ENCODE data around the gene KCNN4. TPM values are rescaled to one million over a fixed set of nuclear protein-coding genes. Genes with fewer than 3 reads are reported as not detected.

The KCNN4 gene
- total RNA-seq, 1 donor from 2014 or later: 0.38 TPM

DNA sequence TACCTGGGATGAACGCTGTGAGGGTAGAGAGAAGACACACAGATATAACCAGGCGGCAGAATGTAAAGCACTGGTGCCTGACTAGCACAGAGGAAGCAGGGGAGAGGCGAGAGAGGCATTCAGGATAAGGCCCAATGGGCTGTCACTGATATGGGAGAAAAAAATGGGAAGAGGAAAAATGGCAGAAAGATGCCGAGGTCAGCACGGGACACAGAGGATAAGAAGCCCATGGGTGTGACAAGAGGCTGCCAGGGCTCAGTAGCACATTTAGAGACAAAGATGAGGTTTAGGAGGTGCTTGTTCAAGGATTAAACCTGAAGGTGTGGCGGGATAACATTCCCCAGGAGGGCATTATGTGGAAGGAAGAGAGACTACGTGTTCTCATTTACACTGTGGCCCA is 31.6 kb downstream of the KCNN4 start:
- intact Hi-C loops (cut with micrococcal nuclease): loop anchor here (5.0 kb wide), 1 partner anchor 33 kb away; the partner anchor contains the start of gene KCNN4

GRCh38 chr19:43748685-43749084 is 32.1 kb downstream of the KCNN4 start:
- no peak overlapping the region for H3K27ac ChIP-seq (replicated peaks)
- H3K4me3 ChIP-seq: no peak overlapping the region
- peaks cover 73% of the 10 kb centered on the region for H3K36me3 ChIP-seq
- peaks cover 24% of the 10 kb centered on the region for H3K4me1 ChIP-seq
- no peak for DNase-seq
- intact Hi-C loops (cut with micrococcal nuclease): loop anchor here (5.0 kb wide), 1 partner anchor 34 kb away; the partner anchor contains the start of gene KCNN4
- no peaks in the 10 kb centered on the region for H3K9me3 ChIP-seq (replicated peaks)
- TF ChIP-seq CTCF (IDR thresholded peaks at IDR 0.05; ENCODE audit: borderline replicate concordance): no peak
- no peaks in the 10 kb centered on the region for H3K27me3 ChIP-seq (ENCODE audit: low read depth)

More for the DNA sequence above, 31.6 kb downstream of the KCNN4 start:
- DNase-seq: no peak
- H3K27ac ChIP-seq (replicated peaks): no peak overlapping the region
- no peak overlapping the region for H3K4me3 ChIP-seq
- H3K27me3 ChIP-seq (ENCODE audit: low read depth): no peaks in the 10 kb centered on the region
- TF ChIP-seq CTCF (IDR thresholded peaks at IDR 0.05; ENCODE audit: borderline replicate concordance): no peak
- peaks cover 29% of the 10 kb centered on the region for H3K4me1 ChIP-seq
- no peaks in the 10 kb centered on the region for H3K9me3 ChIP-seq (replicated peaks)
- peaks cover 71% of the 10 kb centered on the region for H3K36me3 ChIP-seq

DNA sequence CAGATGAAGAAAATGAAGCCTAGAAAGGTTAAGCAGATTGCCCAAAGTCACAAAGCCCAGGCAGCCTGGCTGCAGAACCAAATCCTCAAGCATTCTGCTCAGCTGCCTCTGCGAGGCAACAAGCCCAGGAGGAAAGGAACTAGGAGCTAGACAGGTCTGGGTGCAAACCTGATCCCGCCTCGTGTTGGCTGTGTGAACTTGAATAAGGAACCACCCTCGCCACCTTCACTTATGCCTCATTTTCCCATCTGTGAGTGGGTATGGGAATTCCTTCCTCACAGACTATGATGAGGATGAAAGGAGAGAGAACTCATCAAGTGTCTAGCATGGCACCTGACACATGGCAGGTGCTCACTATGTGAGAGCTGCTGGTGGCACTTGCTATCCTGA is 32.6 kb downstream of the KCNN4 start:
- no peak overlapping the region for H3K4me3 ChIP-seq

GRCh38 chr19:43747557-43748204 is 33.1 kb downstream of the KCNN4 start:
- peaks cover 18% of the 10 kb centered on the region for H3K4me1 ChIP-seq
- no peaks in the 10 kb centered on the region for H3K9me3 ChIP-seq (replicated peaks)
- no peaks in the 10 kb centered on the region for H3K27me3 ChIP-seq (ENCODE audit: low read depth)
- no peak for TF ChIP-seq CTCF (IDR thresholded peaks at IDR 0.05; ENCODE audit: borderline replicate concordance)
- no peak overlapping the region for H3K4me3 ChIP-seq
- peaks cover 83% of the 10 kb centered on the region for H3K36me3 ChIP-seq
- intact Hi-C loops (cut with micrococcal nuclease): loop anchor here (5.0 kb wide), 1 partner anchor 35 kb away; the partner anchor contains the start of gene KCNN4
- no peak for DNase-seq
- no peak overlapping the region for H3K27ac ChIP-seq (replicated peaks)

More for the DNA sequence above, 32.6 kb downstream of the KCNN4 start:
- no peak for DNase-seq
- TF ChIP-seq CTCF (IDR thresholded peaks at IDR 0.05; ENCODE audit: borderline replicate concordance): no peak
- Histone ChIP-seq H3K36me3 (peaks cover 78% of the 10 kb centered on the region), H3K9me3 (replicated peaks) (no peaks in the 10 kb centered on the region), H3K4me1 (peaks cover 20% of the 10 kb centered on the region), H3K27me3 (ENCODE audit: low read depth) (no peaks in the 10 kb centered on the region), H3K27ac (replicated peaks) (no peak overlapping the region)
- intact Hi-C loops (cut with micrococcal nuclease): loop anchor here (5.0 kb wide), 1 partner anchor 34 kb away; the partner anchor contains the start of gene KCNN4

DNA sequence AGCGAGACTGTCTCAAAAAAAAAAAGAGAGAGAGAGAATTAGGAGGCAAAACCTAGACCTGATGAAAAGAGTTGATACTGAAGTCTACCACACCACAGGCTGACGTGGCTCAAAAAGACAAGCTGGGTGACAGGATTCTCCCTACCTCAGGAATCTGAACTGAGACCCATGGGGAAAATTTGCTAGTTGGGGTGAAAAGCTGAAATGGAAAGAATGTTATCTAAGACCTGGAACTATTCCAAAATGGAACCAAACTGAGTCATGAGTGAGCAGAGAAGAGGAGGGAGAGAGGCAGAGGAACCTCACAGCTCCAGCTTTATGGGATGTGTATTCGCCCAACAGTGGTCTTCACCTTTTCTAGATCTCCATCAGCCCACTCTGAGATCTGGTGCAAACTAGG is 37.7 kb downstream of the KCNN4 start:
- DNase-seq: no peak
- peaks cover 33% of the 10 kb centered on the region for H3K4me1 ChIP-seq
- H3K4me3 ChIP-seq: no peak overlapping the region
- H3K36me3 ChIP-seq: peaks cover 90% of the 10 kb centered on the region
- H3K27me3 ChIP-seq (ENCODE audit: low read depth): no peaks in the 10 kb centered on the region
- H3K27ac ChIP-seq (replicated peaks): no peak overlapping the region
- intact Hi-C loops (cut with micrococcal nuclease): no loop called here
- TF ChIP-seq CTCF (IDR thresholded peaks at IDR 0.05; ENCODE audit: borderline replicate concordance): no peak
- no peaks in the 10 kb centered on the region for H3K9me3 ChIP-seq (replicated peaks)

All from left ventricle myocardium inferior (tissue), 1 donor.